HepG2 (cell line): Measurements from ENCODE around the gene TTC17. TPM values are rescaled to one million over a fixed set of nuclear protein-coding genes. Genes with fewer than 3 reads are reported as not detected.

ENCODE experiments used
- CENPBD1 ChIP-seq: sonication (generic); formaldehyde crosslinking; IDR thresholded peaks from 2 replicates; pipeline ENCODE4 v1.8.0; 2022; ENCODE audit warnings: missing genetic modification reagents, low read depth, mild to moderate bottlenecking, borderline replicate concordance
- EED ChIP-seq: sonication (generic); formaldehyde crosslinking; IDR thresholded peaks from 2 replicates; pipeline ENCODE4 v1.5.0; 2020; ENCODE audit warnings: mild to moderate bottlenecking, missing genetic modification reagents
- KIAA2018 ChIP-seq: sonication (generic); formaldehyde crosslinking; IDR thresholded peaks from 2 replicates; pipeline ENCODE4 v1.5.0; 2020; ENCODE audit warnings: mild to moderate bottlenecking, missing genetic modification reagents, borderline replicate concordance
- RERE ChIP-seq: IDR thresholded peaks from 2 replicates; pipeline ENCODE4 v1.6.1; 2016; ENCODE audit warnings: low read depth, missing genetic modification reagents, missing compliant biosample characterization
- ZBTB10 ChIP-seq: sonication (generic); formaldehyde crosslinking; IDR thresholded peaks from 2 replicates; pipeline ENCODE4 v1.4.0; 2020; ENCODE audit warnings: missing genetic modification reagents, borderline replicate concordance
- ZBTB39 ChIP-seq: sonication (generic); formaldehyde crosslinking; IDR thresholded peaks from 2 replicates; pipeline ENCODE4 v1.5.0; 2020; ENCODE audit warnings: missing genetic modification reagents
- ZNF543 ChIP-seq: sonication (generic); formaldehyde crosslinking; IDR thresholded peaks from 2 replicates; pipeline ENCODE4 v1.4.0; 2020; ENCODE audit warnings: mild to moderate bottlenecking, missing genetic modification reagents
- polyA plus RNA-seq, 8 experiments: library from polyadenylated mRNA; depleted of rRNA in 3 of 8; stranded (reverse) in 7 of 8; unstranded in 1 of 8; fragments of >200 nt; fragmentation: Illumina TruSeq in 4 of 8; extraction: Trizol in 4 of 8; gene quantifications; 2 replicates each; pipeline versions ENCODE4 v1.2.1 to v1.2.3, GENCODE V29; 2011 to 2016; ENCODE audit warnings: low read depth in 4 of 8, missing spikeins in 1 of 8, mixed read lengths in 1 of 8; ENCODE audit not compliant: insufficient read depth in 1 of 8
- total RNA-seq, 5 experiments: library from RNA; depleted of rRNA; stranded (reverse); fragments of >200 nt; fragmentation: Illumina TruSeq; extraction: Trizol; gene quantifications; 2 replicates each; pipeline ENCODE4 v1.2.3, GENCODE V29; 2016; ENCODE audit warnings: low read depth in 1 of 5

TTC17 gene
- total and polyA plus RNA-seq, 2 of the 13 experiments (the other 11 are each of a cell fraction or from before 2014, with no cell fraction given), result 55.9 to 99.7 TPM

- TF ChIP-seq KIAA2018 (CRISPR knock-in tag) (no peak), RERE (no peak), ZNF543 (CRISPR knock-in tag) (no peak), ZBTB39 (no peak), EED (CRISPR knock-in tag) (no peak), CENPBD1 (CRISPR knock-in tag) (no peak), ZBTB10 (CRISPR knock-in tag) (no peak)
Measured at GRCh38 chr11:43366677-43367076, 8.0 kb downstream of the TTC17 start (continued).
